CD4-positive, alpha-beta T cell (primary cell): ENCODE data around the gene SOD3. TPM values are rescaled to one million over a fixed set of nuclear protein-coding genes. Genes with fewer than 3 reads are reported as not detected.

Source experiments
- ATAC-seq: fragments of 200-7000 bp; cut with Tn5 transposase; one replicate; pipeline ENCODE4 v1.10.0; 2022; ENCODE audit warnings: mild to moderate bottlenecking; ENCODE audit not compliant: poor library complexity
- CTCF ChIA-PET: fragments of 350-600 bp; sonication (Branson Sonifier 250); formaldehyde crosslinking; loops from one replicate; lab custom pipeline; 2021; ENCODE audit warnings: antibody characterized with exemption, inconsistent platforms; lab: Charles Lee
- POLR2A ChIA-PET: fragments of 350-600 bp; sonication (Branson Sonifier 250); formaldehyde crosslinking; loops from one replicate; lab custom pipeline; 2021; ENCODE audit warnings: antibody characterized with exemption, inconsistent platforms; lab: Charles Lee
- DNase-seq, 14 experiments: peaks; one replicate each; pipeline ENCODE4 v3.0.0-alpha.2; 2013 to 2020; ENCODE audit warnings: mixed read lengths in 2 of 14
- H3K27ac ChIP-seq, 2 donors: one replicate each; pipeline versions ENCODE4 v1.5.1 to v1.7.0; 2013; ENCODE audit warnings: low read length in 2 of 2, low read depth in 1 of 2, mild to moderate bottlenecking in 1 of 2
- H3K27me3 ChIP-seq, 2 experiments: 1 replicate in 1 of 2; 2 replicates in 1 of 2; pipeline versions ENCODE4 v1.6.1 to v1.7.0; 2013; ENCODE audit warnings: low read length in 2 of 2, control low read depth in 1 of 2, mild to moderate bottlenecking in 1 of 2, moderate library complexity in 1 of 2; ENCODE audit not compliant: insufficient read depth in 2 of 2, control insufficient read depth in 1 of 2
- H3K36me3 ChIP-seq: one replicate; pipeline ENCODE4 v1.6.1; 2013; ENCODE audit warnings: low read length, control low read depth; ENCODE audit not compliant: insufficient read depth
- H3K4me1 ChIP-seq: one replicate; pipeline ENCODE4 v1.6.1; 2013; ENCODE audit warnings: low read length, control low read depth; ENCODE audit not compliant: insufficient read depth
- H3K4me3 ChIP-seq: one replicate; pipeline ENCODE4 v1.5.1; 2013; ENCODE audit warnings: mild to moderate bottlenecking, low read length, moderate library complexity
- H3K9me3 ChIP-seq, 2 experiments: 1 replicate in 1 of 2; 2 replicates in 1 of 2; pipeline versions ENCODE4 v1.6.1 to v1.7.0; 2013; ENCODE audit warnings: low read length in 2 of 2, mild to moderate bottlenecking in 2 of 2, control low read depth in 1 of 2, moderate library complexity in 1 of 2; ENCODE audit not compliant: control insufficient read depth in 1 of 2, insufficient read depth in 1 of 2
- H3K27ac Mint-ChIP-seq: one replicate; pipeline ENCODE4 v1.8.0; 2020; ENCODE audit warnings: mixed read lengths
- H3K27me3 Mint-ChIP-seq: one replicate; pipeline ENCODE4 v1.8.0; 2021; ENCODE audit warnings: mixed read lengths
- H3K36me3 Mint-ChIP-seq: one replicate; pipeline ENCODE4 v1.8.0; 2021; ENCODE audit warnings: low read depth, mixed read lengths
- H3K4me1 Mint-ChIP-seq: one replicate; pipeline ENCODE4 v1.8.0; 2021; ENCODE audit warnings: low read depth, mixed read lengths
- H3K4me3 Mint-ChIP-seq: one replicate; pipeline ENCODE4 v1.8.0; 2020; ENCODE audit warnings: mild to moderate bottlenecking, mixed read lengths
- H3K9me3 Mint-ChIP-seq: one replicate; pipeline ENCODE4 v1.8.0; 2020; ENCODE audit warnings: mixed read lengths
- intact Hi-C, 2 experiments: fragments of 100-400 bp; cut with DNase I in 1 of 2; cut with micrococcal nuclease in 1 of 2; formaldehyde crosslinking; loops; one replicate each; pipeline versions ENCODE4 v1.15.1 to v1.9.0; 2023 to 2025; cut with DNase I, micrococcal nuclease
- total RNA-seq, 174 experiments: library from RNA in 2 of 174; stranded (reverse) in 2 of 174; gene quantifications; one replicate each; pipeline ENCODE4 v1.2.3 and lab custom pipeline; 2021 to 2026
- TF ChIP-seq, protein P1 (sequence below): fragments of 200-600 bp; IDR thresholded peaks from one replicate; pipeline ENCODE4 v1.8.0; 2022; ENCODE audit warnings: antibody characterized with exemption, mild to moderate bottlenecking

SOD3 gene
- total RNA-seq, 2 experiments from 2014 or later = not detected

- intact Hi-C loops = no loop called here
- H3K27me3 ChIP-seq = peaks cover 11 to 14% of the 10 kb centered on the region in 2 experiments
- H3K4me3 Mint-ChIP-seq = no peak overlapping the region
- H3K27me3 Mint-ChIP-seq = peaks cover 43% of the 10 kb centered on the region
- no peak overlapping the region for H3K4me3 ChIP-seq
- H3K27ac ChIP-seq = no peak overlapping the region
- ChIA-PET CTCF (interaction anchor here (0.6 kb wide), 1 partner anchor 13 kb away, joined by 3 read pairs; no protein-coding TSS in a partner anchor), POLR2A (no interaction called here)
- H3K9me3 Mint-ChIP-seq = no peaks in the 10 kb centered on the region
- TF ChIP-seq, protein P1, sequence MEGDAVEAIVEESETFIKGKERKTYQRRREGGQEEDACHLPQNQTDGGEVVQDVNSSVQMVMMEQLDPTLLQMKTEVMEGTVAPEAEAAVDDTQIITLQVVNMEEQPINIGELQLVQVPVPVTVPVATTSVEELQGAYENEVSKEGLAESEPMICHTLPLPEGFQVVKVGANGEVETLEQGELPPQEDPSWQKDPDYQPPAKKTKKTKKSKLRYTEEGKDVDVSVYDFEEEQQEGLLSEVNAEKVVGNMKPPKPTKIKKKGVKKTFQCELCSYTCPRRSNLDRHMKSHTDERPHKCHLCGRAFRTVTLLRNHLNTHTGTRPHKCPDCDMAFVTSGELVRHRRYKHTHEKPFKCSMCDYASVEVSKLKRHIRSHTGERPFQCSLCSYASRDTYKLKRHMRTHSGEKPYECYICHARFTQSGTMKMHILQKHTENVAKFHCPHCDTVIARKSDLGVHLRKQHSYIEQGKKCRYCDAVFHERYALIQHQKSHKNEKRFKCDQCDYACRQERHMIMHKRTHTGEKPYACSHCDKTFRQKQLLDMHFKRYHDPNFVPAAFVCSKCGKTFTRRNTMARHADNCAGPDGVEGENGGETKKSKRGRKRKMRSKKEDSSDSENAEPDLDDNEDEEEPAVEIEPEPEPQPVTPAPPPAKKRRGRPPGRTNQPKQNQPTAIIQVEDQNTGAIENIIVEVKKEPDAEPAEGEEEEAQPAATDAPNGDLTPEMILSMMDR = no peak
- no peak for DNase-seq
- H3K4me1 ChIP-seq = no peaks in the 10 kb centered on the region
- no peak for ATAC-seq
- no peaks in the 10 kb centered on the region for H3K36me3 Mint-ChIP-seq
- no peaks in the 10 kb centered on the region for H3K4me1 Mint-ChIP-seq
- peaks cover 0 to 7% of the 10 kb centered on the region in 2 experiments for H3K9me3 ChIP-seq
- H3K27ac Mint-ChIP-seq = no peak overlapping the region
- no peaks in the 10 kb centered on the region for H3K36me3 ChIP-seq
These were observed 1.3 kb upstream of the SOD3 start for GRCh38 chr4:24794051-24794450.

DNA sequence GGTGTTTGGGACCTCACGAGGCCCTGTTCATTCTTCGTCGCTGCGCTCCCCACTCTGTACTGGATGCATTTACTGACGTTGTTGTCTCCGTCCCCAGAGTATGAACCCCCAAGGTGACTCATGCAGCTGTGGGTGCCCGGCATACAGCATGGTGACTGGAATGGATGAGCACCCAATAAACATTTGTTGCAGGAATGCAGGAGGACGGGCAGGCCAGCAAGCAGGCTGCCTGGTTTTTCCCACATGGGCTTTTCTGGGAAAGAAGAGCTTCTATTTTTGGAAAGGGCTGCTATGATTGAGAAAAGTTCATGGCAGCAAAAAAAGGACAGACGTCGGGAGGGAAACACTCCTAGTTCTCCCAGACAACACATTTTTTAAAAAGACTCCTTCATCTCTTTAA lies 893 bp upstream of the SOD3 start:
- peaks cover 44% of the 10 kb centered on the region for H3K27me3 Mint-ChIP-seq
- no peaks in the 10 kb centered on the region for H3K9me3 Mint-ChIP-seq
- Histone ChIP-seq H3K4me1 (no peaks in the 10 kb centered on the region), H3K36me3 (no peaks in the 10 kb centered on the region), H3K4me3 (no peak overlapping the region), H3K9me3 (peaks cover 0 to 11% of the 10 kb centered on the region in 2 experiments), H3K27me3 (peaks cover 15 to 19% of the 10 kb centered on the region in 2 experiments), H3K27ac (no peak overlapping the region)
- no peaks in the 10 kb centered on the region for H3K36me3 Mint-ChIP-seq
- TF ChIP-seq, protein P1 = no peak
- no peak overlapping the region for H3K4me3 Mint-ChIP-seq
- POLR2A ChIA-PET = no interaction called here
- intact Hi-C loops = no loop called here
- no peak for DNase-seq
- ATAC-seq = no peak
- no peak overlapping the region for H3K27ac Mint-ChIP-seq
- CTCF ChIA-PET = no interaction called here
- no peaks in the 10 kb centered on the region for H3K4me1 Mint-ChIP-seq

GRCh38 chr4:24795666-24796381 lies 451 bp downstream of the SOD3 start:
- Mint-ChIP-seq H3K9me3 (no peaks in the 10 kb centered on the region), H3K4me1 (no peaks in the 10 kb centered on the region), H3K27ac (no peak overlapping the region), H3K36me3 (no peaks in the 10 kb centered on the region), H3K4me3 (no peak overlapping the region), H3K27me3 (peaks cover 46% of the 10 kb centered on the region)
- H3K9me3 ChIP-seq = peaks cover 0 to 14% of the 10 kb centered on the region in 2 experiments
- peaks cover 15 to 26% of the 10 kb centered on the region in 2 experiments for H3K27me3 ChIP-seq
- POLR2A ChIA-PET = no interaction called here
- H3K27ac ChIP-seq = no peak overlapping the region
- no peaks in the 10 kb centered on the region for H3K4me1 ChIP-seq
- no peak overlapping the region for H3K4me3 ChIP-seq
- no peaks in the 10 kb centered on the region for H3K36me3 ChIP-seq
- ATAC-seq (no peak), DNase-seq (no peak)
- CTCF ChIA-PET = no interaction called here
- intact Hi-C loops = no loop called here
- TF ChIP-seq, protein P1 = no peak
